ENCODE results near the gene DLGAP4.
"Not testable (repeated sequence)": the region's sequence is repeated elsewhere in the genome, so short reads cannot be mapped to it uniquely, and the experiment has no call there.

Gene DLGAP4

DNA sequence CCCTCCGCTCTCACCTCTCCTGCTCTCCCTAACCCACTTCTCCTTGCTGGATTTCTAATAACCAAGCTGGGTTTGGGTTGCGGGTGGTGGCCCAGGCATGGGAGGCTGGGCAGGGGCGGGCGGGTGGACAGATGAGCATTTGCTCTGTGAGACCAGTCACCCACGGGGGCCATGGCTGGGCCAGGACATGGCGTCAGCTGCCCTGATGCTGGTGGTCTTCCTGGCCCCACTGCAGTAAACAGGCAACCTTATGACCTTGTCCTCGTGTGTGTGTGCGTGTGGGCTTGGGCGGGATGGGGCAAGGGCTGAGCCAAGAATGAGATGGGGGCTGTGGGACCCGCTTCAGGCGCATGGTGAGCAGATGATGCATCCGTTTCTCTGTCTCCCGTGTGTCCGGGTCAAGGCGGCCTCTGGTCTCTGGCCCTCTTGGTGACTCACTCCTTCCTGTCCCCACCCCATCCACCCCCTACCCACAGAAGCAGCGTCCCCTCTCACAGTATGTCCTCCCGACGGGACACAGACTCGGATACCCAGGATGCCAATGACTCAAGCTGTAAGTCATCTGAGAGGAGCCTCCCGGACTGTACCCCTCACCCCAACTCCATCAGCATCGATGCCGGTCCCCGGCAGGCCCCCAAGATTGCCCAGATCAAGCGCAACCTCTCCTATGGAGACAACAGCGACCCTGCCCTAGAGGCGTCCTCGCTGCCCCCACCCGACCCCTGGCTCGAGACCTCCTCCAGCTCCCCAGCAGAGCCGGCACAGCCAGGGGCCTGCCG, 193.8 kb downstream of the DLGAP4 start:
- Histone ChIP-seq H3K9ac (ENCODE audit: low read length) (no peak overlapping the region), H3K4me1 (ENCODE audit: control insufficient read depth, insufficient read depth, low read length) (no peaks in the 10 kb centered on the region), H3K27ac (ENCODE audit: low read depth, low read length) (no peak overlapping the region), H3K27me3 (ENCODE audit: control insufficient read depth, insufficient read depth, low read length) (no peaks in the 10 kb centered on the region), H3K4me3 (ENCODE audit: low read depth, low read length) (no peak overlapping the region), H3K36me3 (ENCODE audit: control insufficient read depth, insufficient read depth, low read length) (peaks cover 84% of the 10 kb centered on the region), H3K9me3 (ENCODE audit: control insufficient read depth, insufficient read depth, low read depth, low read length) (no peaks in the 10 kb centered on the region)

GRCh38 chr20:36501367-36502006, 195.3 kb downstream of the DLGAP4 start:
- Histone ChIP-seq H3K36me3 (ENCODE audit: control insufficient read depth, insufficient read depth, low read length) (peaks cover 88% of the 10 kb centered on the region), H3K4me1 (ENCODE audit: control insufficient read depth, insufficient read depth, low read length) (no peaks in the 10 kb centered on the region), H3K27me3 (ENCODE audit: control insufficient read depth, insufficient read depth, low read length) (no peaks in the 10 kb centered on the region), H3K4me3 (ENCODE audit: low read depth, low read length) (no peak overlapping the region), H3K9me3 (ENCODE audit: control insufficient read depth, insufficient read depth, low read depth, low read length) (no peaks in the 10 kb centered on the region), H3K27ac (ENCODE audit: low read depth, low read length) (no peak overlapping the region), H3K9ac (ENCODE audit: low read length) (no peak overlapping the region)

GRCh38 chr20:36504295-36504694, 198.2 kb downstream of the DLGAP4 start:
- no peaks in the 10 kb centered on the region for H3K27me3 ChIP-seq (ENCODE audit: control insufficient read depth, insufficient read depth, low read length)

DNA sequence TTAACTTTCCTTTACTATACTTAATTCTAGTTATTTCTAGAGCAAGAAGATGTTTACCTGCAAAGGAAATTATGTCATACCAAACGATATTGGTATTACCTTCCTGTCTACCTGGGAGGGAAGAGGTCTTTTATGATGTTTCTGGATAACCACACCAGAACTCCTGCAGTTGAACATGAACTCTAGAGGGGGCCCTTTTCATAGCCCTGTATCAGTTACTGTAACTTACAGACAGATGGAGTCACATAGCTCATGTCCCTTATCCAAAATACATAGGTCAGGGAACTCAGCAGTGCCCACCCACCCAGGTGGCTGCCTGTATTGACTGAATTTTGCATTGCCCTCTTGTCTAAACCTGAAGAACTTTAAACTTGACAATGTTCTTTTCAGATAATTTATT, 200.1 kb downstream of the DLGAP4 start:
- H3K27ac ChIP-seq (ENCODE audit: low read depth, low read length): no peak overlapping the region
- no peak overlapping the region for H3K9ac ChIP-seq (ENCODE audit: low read length)
- H3K27me3 ChIP-seq (ENCODE audit: control insufficient read depth, insufficient read depth, low read length): no peaks in the 10 kb centered on the region
- H3K4me1 ChIP-seq (ENCODE audit: control insufficient read depth, insufficient read depth, low read length): no peaks in the 10 kb centered on the region
- H3K36me3 ChIP-seq (ENCODE audit: control insufficient read depth, insufficient read depth, low read length): peaks cover 67% of the 10 kb centered on the region
- no peak overlapping the region for H3K4me3 ChIP-seq (ENCODE audit: low read depth, low read length)
- H3K9me3 ChIP-seq (ENCODE audit: control insufficient read depth, insufficient read depth, low read depth, low read length): no peaks in the 10 kb centered on the region

More at GRCh38 chr20:36504295-36504694, 198.2 kb downstream of the DLGAP4 start:
- no peaks in the 10 kb centered on the region for H3K9me3 ChIP-seq (ENCODE audit: control insufficient read depth, insufficient read depth, low read depth, low read length)
- no peak overlapping the region for H3K4me3 ChIP-seq (ENCODE audit: low read depth, low read length)
- H3K27ac ChIP-seq (ENCODE audit: low read depth, low read length): no peak overlapping the region
- no peaks in the 10 kb centered on the region for H3K4me1 ChIP-seq (ENCODE audit: control insufficient read depth, insufficient read depth, low read length)
- H3K36me3 ChIP-seq (ENCODE audit: control insufficient read depth, insufficient read depth, low read length): peaks cover 81% of the 10 kb centered on the region
- H3K9ac ChIP-seq (ENCODE audit: low read length): no peak overlapping the region

DNA sequence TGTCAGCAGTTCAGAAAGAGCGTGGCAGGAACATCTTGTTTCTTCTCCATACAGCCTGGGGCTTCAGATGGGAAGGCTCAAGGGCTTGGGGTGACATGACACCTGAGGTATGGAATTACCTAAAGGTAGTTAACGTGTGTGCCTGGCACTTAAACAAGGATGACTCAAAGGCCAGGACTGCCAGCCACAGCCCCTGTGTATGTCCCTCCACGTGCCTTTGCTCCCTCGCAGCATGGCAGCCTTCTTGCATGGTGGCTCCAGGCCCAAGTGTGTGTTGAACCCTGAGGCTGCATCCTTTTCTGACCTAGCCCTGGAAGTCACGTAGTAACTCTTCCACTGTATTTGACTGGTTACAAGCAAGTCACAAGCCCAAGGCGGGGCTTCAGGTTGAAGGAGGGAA, 201.6 kb downstream of the DLGAP4 start:
- Histone ChIP-seq H3K4me3 (ENCODE audit: low read depth, low read length) (no peak overlapping the region), H3K36me3 (ENCODE audit: control insufficient read depth, insufficient read depth, low read length) (peaks cover 62% of the 10 kb centered on the region), H3K9me3 (ENCODE audit: control insufficient read depth, insufficient read depth, low read depth, low read length) (no peaks in the 10 kb centered on the region), H3K4me1 (ENCODE audit: control insufficient read depth, insufficient read depth, low read length) (no peaks in the 10 kb centered on the region), H3K27me3 (ENCODE audit: control insufficient read depth, insufficient read depth, low read length) (no peaks in the 10 kb centered on the region), H3K27ac (ENCODE audit: low read depth, low read length) (no peak overlapping the region), H3K9ac (ENCODE audit: low read length) (no peak overlapping the region)

DNA sequence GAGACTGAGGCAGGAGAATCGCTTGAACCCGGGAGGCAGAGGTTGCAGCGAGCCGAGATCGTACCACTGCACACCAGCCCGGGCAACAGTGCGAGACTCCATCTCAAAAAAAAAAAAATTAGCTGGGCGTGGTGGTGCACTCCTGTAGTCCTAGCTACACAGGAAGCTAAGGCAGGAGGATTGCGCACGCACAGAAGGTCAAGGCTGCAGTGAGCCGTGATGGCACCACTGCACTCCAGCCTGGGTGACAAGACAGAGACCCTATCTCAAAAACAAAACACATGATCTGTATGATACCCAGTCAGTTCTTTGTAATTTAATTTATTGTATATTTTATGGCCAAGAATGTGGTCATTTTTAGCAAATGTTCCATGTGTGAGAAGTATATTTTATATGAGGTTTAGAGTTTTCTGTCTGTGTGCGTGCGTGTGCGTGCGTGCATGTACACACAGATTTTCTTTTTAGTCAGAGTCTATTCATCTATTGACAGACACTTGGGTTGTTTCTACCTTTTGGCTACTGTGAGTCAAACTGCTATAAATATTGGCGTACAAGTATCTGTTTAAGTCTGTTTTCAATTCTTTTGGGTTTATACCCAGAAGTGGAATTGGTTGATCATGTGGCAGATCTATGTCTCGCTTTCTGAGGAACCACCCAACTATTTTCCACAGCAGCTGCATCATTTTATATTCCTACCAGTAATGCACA, 213.0 kb downstream of the DLGAP4 start:
- Histone ChIP-seq H3K4me1 (ENCODE audit: control insufficient read depth, insufficient read depth, low read length) (no peaks in the 10 kb centered on the region), H3K4me3 (ENCODE audit: low read depth, low read length) (no peak overlapping the region), H3K27me3 (ENCODE audit: control insufficient read depth, insufficient read depth, low read length) (no peaks in the 10 kb centered on the region), H3K27ac (ENCODE audit: low read depth, low read length) (no peak overlapping the region), H3K9me3 (ENCODE audit: control insufficient read depth, insufficient read depth, low read depth, low read length) (no peaks in the 10 kb centered on the region), H3K36me3 (ENCODE audit: control insufficient read depth, insufficient read depth, low read length) (peaks cover 42% of the 10 kb centered on the region), H3K9ac (ENCODE audit: low read length) (no peak overlapping the region)

GRCh38 chr20:36519944-36520343, 213.8 kb downstream of the DLGAP4 start:
- Histone ChIP-seq H3K36me3 (ENCODE audit: control insufficient read depth, insufficient read depth, low read length) (peaks cover 41% of the 10 kb centered on the region), H3K27ac (ENCODE audit: low read depth, low read length) (no peak overlapping the region), H3K4me3 (ENCODE audit: low read depth, low read length) (no peak overlapping the region), H3K4me1 (ENCODE audit: control insufficient read depth, insufficient read depth, low read length) (no peaks in the 10 kb centered on the region), H3K9me3 (ENCODE audit: control insufficient read depth, insufficient read depth, low read depth, low read length) (no peaks in the 10 kb centered on the region), H3K27me3 (ENCODE audit: control insufficient read depth, insufficient read depth, low read length) (no peaks in the 10 kb centered on the region), H3K9ac (ENCODE audit: low read length) (no peak overlapping the region)

DNA sequence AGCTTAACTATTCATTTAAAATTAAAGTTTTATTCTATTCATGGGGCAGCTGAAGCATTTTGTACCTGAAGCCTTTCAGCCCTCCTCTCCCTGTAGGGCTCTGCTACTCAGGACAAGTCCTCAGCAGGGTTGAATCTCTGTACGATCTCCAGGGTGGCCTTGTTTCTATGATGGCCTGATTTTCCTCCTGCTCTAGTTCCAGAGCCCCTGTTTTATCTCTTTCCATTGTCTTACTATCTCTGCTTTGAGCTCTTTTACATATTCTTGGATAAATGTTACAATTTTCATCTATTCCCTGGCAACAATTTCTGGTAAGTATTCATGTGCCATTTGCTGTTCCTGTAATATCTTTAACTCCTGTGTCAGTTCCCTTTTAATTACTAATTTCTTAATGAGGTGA, 215.4 kb downstream of the DLGAP4 start:
- Histone ChIP-seq H3K27ac (ENCODE audit: low read depth, low read length) (no peak overlapping the region), H3K36me3 (ENCODE audit: control insufficient read depth, insufficient read depth, low read length) (peaks cover 48% of the 10 kb centered on the region), H3K4me1 (ENCODE audit: control insufficient read depth, insufficient read depth, low read length) (no peaks in the 10 kb centered on the region), H3K9ac (ENCODE audit: low read length) (no peak overlapping the region), H3K27me3 (ENCODE audit: control insufficient read depth, insufficient read depth, low read length) (no peaks in the 10 kb centered on the region), H3K9me3 (ENCODE audit: control insufficient read depth, insufficient read depth, low read depth, low read length) (no peaks in the 10 kb centered on the region), H3K4me3 (ENCODE audit: low read depth, low read length) (no peak overlapping the region)

- H3K9me3 ChIP-seq (ENCODE audit: control insufficient read depth, insufficient read depth, low read depth, low read length); H3K27ac ChIP-seq (ENCODE audit: low read depth, low read length): not testable (repeated sequence)
Observed at GRCh38 chr20:36522412-36522811, 216.3 kb downstream of the DLGAP4 start.

GRCh38 chr20:36523341-36523740, 217.2 kb downstream of the DLGAP4 start:
- H3K9me3 ChIP-seq (ENCODE audit: control insufficient read depth, insufficient read depth, low read depth, low read length): no peaks in the 10 kb centered on the region
- no peak overlapping the region for H3K27ac ChIP-seq (ENCODE audit: low read depth, low read length)
- no peaks in the 10 kb centered on the region for H3K27me3 ChIP-seq (ENCODE audit: control insufficient read depth, insufficient read depth, low read length)
- H3K4me1 ChIP-seq (ENCODE audit: control insufficient read depth, insufficient read depth, low read length): no peaks in the 10 kb centered on the region
- H3K4me3 ChIP-seq (ENCODE audit: low read depth, low read length): no peak overlapping the region
- no peak overlapping the region for H3K9ac ChIP-seq (ENCODE audit: low read length)
- H3K36me3 ChIP-seq (ENCODE audit: control insufficient read depth, insufficient read depth, low read length): peaks cover 62% of the 10 kb centered on the region

More at GRCh38 chr20:36522412-36522811, 216.3 kb downstream of the DLGAP4 start:
- not testable (repeated sequence) for H3K27me3 ChIP-seq (ENCODE audit: control insufficient read depth, insufficient read depth, low read length); H3K4me3 ChIP-seq (ENCODE audit: low read depth, low read length); H3K9ac ChIP-seq (ENCODE audit: low read length); H3K4me1 ChIP-seq (ENCODE audit: control insufficient read depth, insufficient read depth, low read length)
- peaks cover 57% of the 10 kb centered on the region for H3K36me3 ChIP-seq (ENCODE audit: control insufficient read depth, insufficient read depth, low read length)

All from HUES6 (cell line).